HepG2 (cell line): ENCODE measurements around the gene SYNGAP1. TPM values are rescaled to one million over a fixed set of nuclear protein-coding genes. Genes with fewer than 3 reads are reported as not detected.

Experiments used
- ATF4 ChIP-seq, 2 experiments: fragments of 450-650 bp in 1 of 2; sonication (generic) in 1 of 2; formaldehyde crosslinking; IDR thresholded peaks; 2 replicates each; pipeline versions ENCODE4 v1.5.0 to v1.8.0; 2020 to 2022; ENCODE audit warnings: mild to moderate bottlenecking in 1 of 2, missing genetic modification reagents in 1 of 2
- HNF4A ChIP-seq: sonication (generic); formaldehyde crosslinking; IDR thresholded peaks from 2 replicates; pipeline ENCODE4 v1.4.0; 2020; ENCODE audit warnings: missing genetic modification reagents
- MEF2D ChIP-seq: sonication (generic); formaldehyde crosslinking; IDR thresholded peaks from 2 replicates; pipeline ENCODE4 v1.5.1; 2020; ENCODE audit warnings: mild to moderate bottlenecking, missing genetic modification reagents
- MTERF4 ChIP-seq: sonication (generic); formaldehyde crosslinking; IDR thresholded peaks from 2 replicates; pipeline ENCODE4 v1.8.0; 2023; ENCODE audit warnings: mild to moderate bottlenecking, missing genetic modification reagents
- MZF1 ChIP-seq: sonication (generic); formaldehyde crosslinking; IDR thresholded peaks from 2 replicates; pipeline ENCODE4 v1.8.1; 2023; ENCODE audit warnings: mild to moderate bottlenecking, missing genetic modification reagents, borderline replicate concordance
- PHF20 ChIP-seq: sonication (generic); formaldehyde crosslinking; IDR thresholded peaks from 2 replicates; pipeline ENCODE4 v1.5.0; 2020; ENCODE audit warnings: mild to moderate bottlenecking, missing genetic modification reagents
- RARA ChIP-seq: IDR thresholded peaks from 2 replicates; pipeline ENCODE4 v1.6.1; 2016; ENCODE audit warnings: missing genetic modification reagents, missing compliant biosample characterization
- SIX1 ChIP-seq: sonication (generic); formaldehyde crosslinking; IDR thresholded peaks from 2 replicates; pipeline ENCODE4 v1.4.0; 2020; ENCODE audit warnings: missing genetic modification reagents, borderline replicate concordance
- SKIL ChIP-seq: sonication (generic); formaldehyde crosslinking; IDR thresholded peaks from 2 replicates; pipeline ENCODE4 v1.8.0; 2022; ENCODE audit warnings: missing genetic modification reagents, mild to moderate bottlenecking, moderate library complexity, borderline replicate concordance
- ZBTB38 ChIP-seq: sonication (generic); formaldehyde crosslinking; IDR thresholded peaks from 2 replicates; pipeline ENCODE4 v1.5.1; 2020; ENCODE audit warnings: mild to moderate bottlenecking, missing genetic modification reagents
- ZNF335 ChIP-seq: sonication (generic); formaldehyde crosslinking; IDR thresholded peaks from 2 replicates; pipeline ENCODE4 v1.4.0; 2020; ENCODE audit warnings: missing genetic modification reagents
- ZNF407 ChIP-seq: sonication (generic); formaldehyde crosslinking; IDR thresholded peaks from one replicate; pipeline ENCODE4 v1.5.1; 2020; ENCODE audit warnings: mild to moderate bottlenecking, missing genetic modification reagents; ENCODE audit errors: not compliant biosample characterization
- ZNF503 ChIP-seq: sonication (generic); formaldehyde crosslinking; IDR thresholded peaks from 2 replicates; pipeline ENCODE4 v1.4.0; 2020; ENCODE audit warnings: missing genetic modification reagents
- ZNF772 ChIP-seq: sonication (generic); formaldehyde crosslinking; IDR thresholded peaks from 2 replicates; pipeline ENCODE4 v1.5.0; 2020; ENCODE audit warnings: mild to moderate bottlenecking, missing genetic modification reagents
- polyA plus RNA-seq, 8 experiments: library from polyadenylated mRNA; depleted of rRNA in 3 of 8; stranded (reverse) in 7 of 8; unstranded in 1 of 8; fragments of >200 nt; fragmentation: Illumina TruSeq in 4 of 8; extraction: Trizol in 4 of 8; gene quantifications; 2 replicates each; pipeline versions ENCODE4 v1.2.1 to v1.2.3, GENCODE V29; 2011 to 2016; ENCODE audit warnings: low read depth in 4 of 8, missing spikeins in 1 of 8, mixed read lengths in 1 of 8; ENCODE audit not compliant: insufficient read depth in 1 of 8
- total RNA-seq, 5 experiments: library from RNA; depleted of rRNA; stranded (reverse); fragments of >200 nt; fragmentation: Illumina TruSeq; extraction: Trizol; gene quantifications; 2 replicates each; pipeline ENCODE4 v1.2.3, GENCODE V29; 2016; ENCODE audit warnings: low read depth in 1 of 5

The SYNGAP1 gene
- total and polyA plus RNA-seq, 2 of the 13 experiments (the other 11 are each of a cell fraction or from before 2014, with no cell fraction given): 0.75 to 1.1 TPM

GRCh38 chr6:33391278-33391921, 28.5 kb upstream of the SYNGAP1 start, which contains the start of gene KIFC1 (continued):
- TF ChIP-seq SKIL (CRISPR knock-in tag) (peak; percentile 87), ATF4 (CRISPR knock-in tag; IDR thresholded peaks at IDR 0.05) (peak in 1 of 2 experiments; percentile 76; a peak in 2 of 4 replicates), ZBTB38 (CRISPR knock-in tag) (peak; percentile 86; the same call in 1 of the 2 replicates), RARA (CRISPR knock-in tag) (peak; percentile 64), ZNF407 (CRISPR knock-in tag) (no peak), ZNF335 (CRISPR knock-in tag) (peak; percentile 86; the same call in 1 of the 2 replicates), MTERF4 (peak; percentile 93; the same call in 1 of the 2 replicates), MEF2D (CRISPR knock-in tag) (peak; percentile 96), HNF4A (CRISPR knock-in tag) (no peak; the same call in 1 of the 2 replicates), PHF20 (peak; percentile 91), ZNF503 (CRISPR knock-in tag) (peak; percentile 56; the same call in 1 of the 2 replicates), SIX1 (peak; percentile 50; the same call in 1 of the 2 replicates), ZNF772 (CRISPR knock-in tag) (peak; percentile 98), MZF1 (CRISPR knock-in tag) (no peak)
